Measurements from ENCODE around the gene TNFRSF12A. TPM values are rescaled to one million over a fixed set of nuclear protein-coding genes. Genes with fewer than 3 reads are reported as not detected.
"Not testable (repeated sequence)": the region's sequence is repeated elsewhere in the genome, so short reads cannot be mapped to it uniquely, and the experiment has no call there.

Gene TNFRSF12A
- total RNA-seq, 1 donor from 2014 or later: 202 TPM

GRCh38 chr16:3060339-3061127, 40.4 kb downstream of the TNFRSF12A start:
- no peak for DNase-seq (ENCODE audit: extremely low read depth, low read depth, low spot score)

- DNase-seq (ENCODE audit: extremely low read depth, low read depth, low spot score): no peak
Observed at GRCh38 chr16:3062553-3062952, 42.4 kb downstream of the TNFRSF12A start.

- no peak for DNase-seq (ENCODE audit: extremely low read depth, low read depth, low spot score)
Observed at GRCh38 chr16:3063625-3064386, 43.6 kb downstream of the TNFRSF12A start.

GRCh38 chr16:3065069-3065741, 45.0 kb downstream of the TNFRSF12A start, which contains the start of gene IL32:
TSS of gene IL32 (plus strand) at chr16:3065640. CDS start at chr16:3065812, 172 bp downstream.
- no peak for DNase-seq (ENCODE audit: extremely low read depth, low read depth, low spot score)

- DNase-seq (ENCODE audit: extremely low read depth, low read depth, low spot score): no peak
Observed at GRCh38 chr16:3065742-3066439, 45.7 kb downstream of the TNFRSF12A start.

GRCh38 chr16:3066440-3066748, 46.2 kb downstream of the TNFRSF12A start:
- no peak for DNase-seq (ENCODE audit: extremely low read depth, low read depth, low spot score)

GRCh38 chr16:3068487-3068886, 48.3 kb downstream of the TNFRSF12A start:
- no peak for DNase-seq (ENCODE audit: extremely low read depth, low read depth, low spot score)

GRCh38 chr16:3069146-3069545, 49.0 kb downstream of the TNFRSF12A start:
- DNase-seq (ENCODE audit: extremely low read depth, low read depth, low spot score): not testable (repeated sequence)

- no peak for DNase-seq (ENCODE audit: extremely low read depth, low read depth, low spot score)
Observed at GRCh38 chr16:3070608-3071111, 50.5 kb downstream of the TNFRSF12A start.

- no peak for DNase-seq (ENCODE audit: extremely low read depth, low read depth, low spot score)
Observed at GRCh38 chr16:3071655-3072054, 51.5 kb downstream of the TNFRSF12A start.

Other genes with a start within 250 kb of the TNFRSF12A start
- gene ELOB, start 243.1 kb upstream of the TNFRSF12A start, total RNA-seq: 231 and 338 TPM in 2 replicates
- gene PRSS33, start 232.8 kb upstream of the TNFRSF12A start, total RNA-seq: not detected in 2 replicates
- gene PRSS41, start 221.9 kb upstream of the TNFRSF12A start, total RNA-seq: not detected in 2 replicates
- gene PRSS21, start 203.1 kb upstream of the TNFRSF12A start, total RNA-seq: not detected in 2 replicates
- 0.99 TPM in 1 of 2 replicates, not detected in the other for gene ZG16B, start 190.1 kb upstream of the TNFRSF12A start, total RNA-seq
- gene PRSS22, start 162.2 kb upstream of the TNFRSF12A start, total RNA-seq: 0.44 TPM in 1 of 2 replicates, not detected in the other
- gene FLYWCH2, start 137.2 kb upstream of the TNFRSF12A start, total RNA-seq: 81.6 and 96.0 TPM in 2 replicates
- 49.2 and 56.5 TPM in 2 replicates for gene FLYWCH1, start 108.4 kb upstream of the TNFRSF12A start, total RNA-seq
- gene KREMEN2, start 56.1 kb upstream of the TNFRSF12A start, total RNA-seq: 0.15 TPM in 1 of 2 replicates, not detected in the other
- gene PAQR4, start 51.0 kb upstream of the TNFRSF12A start, total RNA-seq: 10.7 and 14.9 TPM in 2 replicates
- 9.0 and 12.9 TPM in 2 replicates for gene PKMYT1, start 39.9 kb upstream of the TNFRSF12A start, total RNA-seq
- not detected in 2 replicates for gene CLDN9, start 7.4 kb upstream of the TNFRSF12A start, total RNA-seq
- gene CLDN6, start 2.2 kb upstream of the TNFRSF12A start, total RNA-seq: 0.12 and 12.9 TPM in 2 replicates
- gene HCFC1R1, start 3.6 kb downstream of the TNFRSF12A start, total RNA-seq: 24.7 and 32.6 TPM in 2 replicates
- gene THOC6, start 3.7 kb downstream of the TNFRSF12A start, total RNA-seq: 20.7 and 28.9 TPM in 2 replicates
- not detected in 2 replicates for gene BICDL2, start 16.6 kb downstream of the TNFRSF12A start, total RNA-seq
- 0.05 and 0.35 TPM in 2 replicates for gene MMP25, start 26.2 kb downstream of the TNFRSF12A start, total RNA-seq
- 960 and 1,559 TPM in 2 replicates for gene IL32, start 45.3 kb downstream of the TNFRSF12A start, total RNA-seq
- gene ZSCAN10, start 78.9 kb downstream of the TNFRSF12A start, total RNA-seq: not detected in 2 replicates
- 19.8 and 26.3 TPM in 2 replicates for gene ZNF205, start 92.2 kb downstream of the TNFRSF12A start, total RNA-seq
- 7.5 and 15.1 TPM in 2 replicates for gene ZNF213, start 114.7 kb downstream of the TNFRSF12A start, total RNA-seq
- not detected in 2 replicates for gene OR1F1, start 167.8 kb downstream of the TNFRSF12A start, total RNA-seq
- 7.2 and 9.5 TPM in 2 replicates for gene ZNF200, start 214.8 kb downstream of the TNFRSF12A start, total RNA-seq
- not detected in 2 replicates for gene MEFV, start 236.3 kb downstream of the TNFRSF12A start, total RNA-seq

All from glomerular endothelial cell (primary cell).